ENCODE results near the gene NARS2.
A peak's percentile ranks its signal among the peaks of the same experiment; 100 is the strongest.
"Not testable (repeated sequence)": the region's sequence is repeated elsewhere in the genome, so short reads cannot be mapped to it uniquely, and the experiment has no call there.

Gene NARS2, protein sequence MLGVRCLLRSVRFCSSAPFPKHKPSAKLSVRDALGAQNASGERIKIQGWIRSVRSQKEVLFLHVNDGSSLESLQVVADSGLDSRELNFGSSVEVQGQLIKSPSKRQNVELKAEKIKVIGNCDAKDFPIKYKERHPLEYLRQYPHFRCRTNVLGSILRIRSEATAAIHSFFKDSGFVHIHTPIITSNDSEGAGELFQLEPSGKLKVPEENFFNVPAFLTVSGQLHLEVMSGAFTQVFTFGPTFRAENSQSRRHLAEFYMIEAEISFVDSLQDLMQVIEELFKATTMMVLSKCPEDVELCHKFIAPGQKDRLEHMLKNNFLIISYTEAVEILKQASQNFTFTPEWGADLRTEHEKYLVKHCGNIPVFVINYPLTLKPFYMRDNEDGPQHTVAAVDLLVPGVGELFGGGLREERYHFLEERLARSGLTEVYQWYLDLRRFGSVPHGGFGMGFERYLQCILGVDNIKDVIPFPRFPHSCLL

DNA sequence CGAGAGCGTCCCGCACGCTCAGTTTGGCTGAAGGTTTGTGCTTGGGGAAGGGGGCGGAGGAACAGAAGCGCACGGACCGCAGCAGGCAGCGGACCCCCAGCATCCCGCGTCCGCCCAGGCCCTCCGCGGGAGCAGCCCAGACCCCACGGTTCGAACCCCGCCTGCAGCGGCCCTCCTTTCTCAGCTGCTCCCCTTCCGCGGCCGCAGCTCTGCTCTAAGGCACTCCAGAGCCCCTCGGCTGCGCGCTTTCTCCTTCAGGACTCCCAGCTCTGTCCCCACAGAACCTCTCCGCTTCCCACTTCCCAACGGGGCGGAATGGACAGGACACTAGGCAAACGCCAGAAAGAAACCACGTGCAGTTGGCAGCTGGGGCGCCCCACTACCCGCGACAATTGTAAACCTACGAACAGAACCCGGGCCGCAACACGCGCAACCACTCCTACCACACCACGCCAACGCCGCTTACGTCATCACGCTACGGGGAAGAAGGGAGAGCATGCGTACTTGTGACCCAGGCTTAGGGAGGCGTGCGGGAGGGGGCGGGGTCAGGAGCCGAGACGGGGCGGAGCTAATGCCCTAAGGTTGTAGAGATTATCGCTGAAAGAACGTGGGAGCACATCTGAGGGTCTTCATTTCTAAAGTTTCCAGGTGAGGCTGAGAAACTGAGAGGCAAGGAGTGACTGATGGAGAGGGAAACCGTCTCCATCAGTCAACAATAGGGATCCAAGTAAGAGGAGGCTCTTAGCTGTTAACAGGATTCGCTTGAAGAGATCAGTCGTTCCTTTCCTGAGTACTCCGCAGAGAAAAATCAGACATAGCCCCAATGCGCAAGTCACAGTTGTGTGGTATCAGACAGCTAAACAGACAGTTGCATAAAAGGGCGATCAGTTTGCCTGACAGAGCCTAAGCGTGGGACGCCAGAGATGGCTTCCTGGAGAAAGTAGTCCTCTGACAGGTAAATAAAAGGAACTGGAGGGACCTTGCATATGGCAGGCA, at the start of gene NARS2:
NARS2 (minus strand) TSS at position 479 of the 996 bp plus-strand sequence; CDS start at position 103, 376 bp downstream.
- DNase-seq (ENCODE audit: low spot score): peak; percentile 96

DNA sequence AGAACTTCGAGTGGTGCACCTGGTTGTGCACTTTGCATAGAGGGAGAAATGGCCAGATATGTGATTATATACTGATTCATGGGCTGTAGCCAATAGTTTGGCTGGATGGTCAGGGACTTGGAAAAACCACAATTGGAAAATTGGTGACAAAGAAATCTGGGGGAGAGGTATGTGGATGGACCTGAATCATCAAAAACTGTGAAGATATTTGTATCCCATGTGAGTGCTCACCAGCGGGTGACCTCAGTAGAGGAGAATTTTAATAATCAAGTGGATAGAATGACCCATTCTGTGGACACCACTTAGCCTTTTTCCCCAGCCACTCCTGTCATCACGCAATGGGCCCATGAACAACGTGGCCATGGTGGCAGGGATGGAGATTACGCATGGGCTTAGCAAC, 48.0 kb upstream of the NARS2 start:
- DNase-seq (ENCODE audit: low spot score): no peak

DNA sequence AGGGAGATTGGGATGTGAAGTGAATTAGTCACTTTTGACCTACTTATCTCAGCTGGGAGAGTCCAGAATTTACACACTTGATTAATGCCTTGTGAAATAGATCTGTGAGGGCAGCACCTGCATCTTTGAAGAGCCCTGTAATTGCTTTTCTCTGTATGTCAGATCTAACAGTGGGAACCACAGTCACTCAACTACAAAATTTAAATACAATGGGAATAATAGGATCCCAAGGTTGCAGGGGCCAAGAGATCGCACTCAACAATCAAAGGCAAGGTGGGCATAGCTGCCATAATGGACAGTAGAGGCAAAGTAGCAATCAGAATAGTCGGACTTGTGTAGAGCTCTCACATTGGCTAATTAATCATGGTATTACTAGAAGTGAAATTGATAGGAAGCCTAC, 45.5 kb upstream of the NARS2 start:
- no peak for DNase-seq (ENCODE audit: low spot score)

DNA sequence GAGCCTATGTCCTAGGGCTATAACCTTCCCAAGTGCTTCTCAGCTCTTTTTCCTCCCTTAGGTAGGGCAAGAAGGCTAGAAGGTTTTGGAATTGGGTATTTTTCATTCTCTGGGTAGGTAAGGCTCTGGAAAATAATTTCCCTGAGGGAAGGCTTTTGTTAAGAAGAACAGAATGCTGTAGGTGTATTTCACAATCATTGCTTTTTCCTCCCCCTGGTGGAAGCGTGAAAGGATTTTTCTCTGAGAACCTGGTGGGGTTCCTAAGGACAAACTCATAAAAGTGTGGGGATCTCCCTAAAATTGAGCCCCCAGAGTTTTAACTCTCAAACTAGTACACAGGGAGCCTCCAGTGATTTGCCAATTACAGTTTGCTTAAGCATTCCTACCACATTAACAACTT, 41.1 kb upstream of the NARS2 start:
- DNase-seq (ENCODE audit: low spot score): no peak

DNA sequence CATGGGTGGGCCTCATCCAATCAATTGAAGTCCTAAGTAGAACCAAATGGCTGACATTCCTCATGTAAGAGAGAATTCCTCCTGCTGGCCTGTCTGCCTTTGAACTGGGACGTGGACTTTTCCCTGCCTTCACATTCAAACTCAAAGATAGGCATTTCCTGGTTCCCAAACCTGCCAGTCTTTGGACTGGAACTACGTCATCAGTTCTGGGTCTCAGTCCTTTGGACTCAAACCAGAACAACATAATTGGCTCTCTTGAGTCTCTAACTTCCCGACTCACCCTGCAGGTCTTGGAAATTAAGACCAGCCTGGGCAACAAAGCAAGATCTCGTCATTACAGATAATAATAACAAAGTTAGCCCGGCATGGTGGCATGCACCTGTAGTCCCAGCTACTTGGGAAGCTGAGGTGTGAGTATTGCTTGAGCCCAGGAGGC, 38.7 kb upstream of the NARS2 start:
- DNase-seq (ENCODE audit: low spot score): no peak

DNA sequence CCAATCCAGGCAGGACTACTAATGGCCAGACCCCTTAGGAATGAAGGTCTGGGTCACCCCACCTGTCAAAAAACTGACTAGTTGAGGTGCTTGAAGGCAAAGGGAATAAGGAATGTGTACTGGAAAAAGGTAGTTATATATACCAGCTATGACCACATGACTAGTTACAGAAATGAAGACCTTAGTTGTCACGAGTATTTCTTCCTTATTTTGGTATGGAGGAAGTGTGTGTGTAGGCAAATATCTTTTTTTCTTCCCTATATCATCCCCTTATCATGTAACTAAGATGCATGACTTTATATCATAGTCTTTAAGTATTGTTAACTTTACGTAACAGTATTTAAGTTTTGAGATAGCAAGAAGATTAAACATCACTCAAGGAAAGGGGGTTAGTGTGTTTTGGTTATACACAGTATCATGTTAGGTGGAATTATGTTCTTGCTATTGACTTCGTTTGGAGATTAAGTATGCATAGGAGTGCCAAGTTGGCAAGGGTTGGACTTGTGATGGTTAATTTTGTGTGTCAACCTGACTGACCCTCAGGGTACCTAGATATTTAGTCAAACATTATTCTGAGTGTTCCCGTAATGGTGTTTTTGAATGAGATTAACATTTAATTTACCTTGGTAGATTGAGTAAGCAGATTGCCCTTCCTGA, 38.2 kb upstream of the NARS2 start:
- no peak for DNase-seq (ENCODE audit: low spot score)

DNA sequence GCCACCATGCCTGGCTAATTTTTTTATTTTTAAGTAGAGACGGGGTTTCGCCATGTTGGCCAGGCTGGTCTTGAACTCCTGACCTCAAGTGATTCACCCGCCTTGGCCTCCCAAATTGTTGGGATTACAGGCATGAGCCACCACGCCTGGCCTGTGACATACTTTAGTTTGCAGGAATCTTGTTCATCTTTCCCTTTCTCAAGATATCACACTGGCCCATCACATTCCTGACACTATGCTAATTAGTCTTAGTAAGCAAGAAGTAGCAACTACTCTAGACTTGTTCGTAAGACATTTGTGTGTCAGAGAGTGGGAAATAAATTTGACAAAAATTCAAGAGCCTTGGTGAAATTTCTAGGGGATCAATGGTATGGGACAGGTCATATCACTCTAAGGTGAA, 34.7 kb upstream of the NARS2 start:
- DNase-seq (ENCODE audit: low spot score): not testable (repeated sequence)

DNA sequence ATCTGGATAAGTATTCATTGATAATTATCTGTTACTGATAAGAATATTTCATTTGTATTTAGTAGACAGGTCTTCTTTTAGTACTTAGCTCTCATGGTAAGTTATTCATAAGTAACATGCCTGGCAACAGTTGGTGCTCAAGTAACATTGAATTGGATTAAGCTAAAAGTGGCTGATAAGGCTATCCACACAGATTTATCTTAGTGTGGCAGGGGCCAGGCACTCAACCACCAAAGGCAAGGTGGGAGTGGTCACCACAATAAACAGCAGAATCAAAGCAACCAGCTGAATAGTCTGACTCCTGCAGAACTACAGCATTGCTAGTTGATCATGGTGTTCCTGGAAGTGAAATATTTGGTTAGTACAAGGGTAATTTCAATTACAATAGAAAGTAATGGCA, 33.0 kb upstream of the NARS2 start:
- DNase-seq (ENCODE audit: low spot score): no peak

DNA sequence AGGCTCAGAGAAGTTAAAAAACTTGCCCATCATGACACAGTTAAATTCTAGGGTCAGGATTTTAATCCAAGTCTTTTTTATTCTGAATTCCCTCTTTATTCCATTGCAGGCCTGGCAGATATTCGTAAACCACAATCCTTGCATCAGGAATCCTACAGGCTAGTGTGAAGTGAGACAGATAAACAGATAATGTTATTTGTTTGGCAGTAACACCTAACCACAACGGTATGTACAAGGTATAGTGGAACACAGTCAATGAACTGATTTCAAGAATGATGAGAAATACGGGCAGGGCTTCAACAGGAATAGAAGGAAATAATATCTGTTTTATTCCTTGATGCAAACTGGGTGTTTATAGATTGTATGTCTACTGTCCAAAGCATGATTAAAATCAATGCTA, 32.0 kb upstream of the NARS2 start:
- DNase-seq (ENCODE audit: low spot score): no peak

DNA sequence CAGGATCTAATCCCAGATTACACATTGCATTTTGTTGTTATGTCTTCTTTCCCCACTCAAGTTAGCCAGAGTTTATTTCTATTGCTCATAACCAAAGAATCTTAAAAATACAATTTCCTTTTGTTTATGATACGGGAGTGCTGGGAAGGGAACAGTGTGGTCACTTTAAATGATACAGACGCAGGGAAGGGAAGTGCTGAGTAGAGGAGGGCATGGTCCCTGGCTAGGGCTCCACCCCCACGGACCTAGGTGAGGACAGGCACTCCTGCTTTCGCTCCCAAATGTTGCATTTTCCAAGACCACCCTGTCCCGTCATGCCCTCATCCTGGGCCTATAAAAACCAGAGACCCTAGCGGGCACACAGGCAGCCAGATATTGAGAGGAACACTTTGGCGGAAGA, 30.6 kb upstream of the NARS2 start:
- DNase-seq (ENCODE audit: low spot score): no peak

DNA sequence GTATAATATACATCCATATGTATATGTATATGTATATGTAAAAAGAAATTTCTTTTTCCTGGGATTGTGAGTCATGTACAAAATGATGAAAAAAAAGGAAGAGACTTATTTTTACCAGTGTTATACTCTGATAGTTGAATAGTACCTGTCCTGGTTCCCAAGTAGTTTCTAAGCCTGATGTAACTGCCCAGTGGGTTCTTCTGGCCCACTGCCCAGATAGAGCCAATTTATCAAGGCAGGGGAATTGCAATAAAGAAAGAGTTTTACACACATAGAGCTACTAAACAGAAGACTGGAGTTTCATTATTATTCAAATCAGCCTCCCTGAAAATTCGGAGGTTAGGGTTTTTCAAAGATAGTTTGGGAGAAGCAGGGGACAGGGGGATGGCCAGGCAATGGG, 29.1 kb upstream of the NARS2 start:
- no peak for DNase-seq (ENCODE audit: low spot score)

DNA sequence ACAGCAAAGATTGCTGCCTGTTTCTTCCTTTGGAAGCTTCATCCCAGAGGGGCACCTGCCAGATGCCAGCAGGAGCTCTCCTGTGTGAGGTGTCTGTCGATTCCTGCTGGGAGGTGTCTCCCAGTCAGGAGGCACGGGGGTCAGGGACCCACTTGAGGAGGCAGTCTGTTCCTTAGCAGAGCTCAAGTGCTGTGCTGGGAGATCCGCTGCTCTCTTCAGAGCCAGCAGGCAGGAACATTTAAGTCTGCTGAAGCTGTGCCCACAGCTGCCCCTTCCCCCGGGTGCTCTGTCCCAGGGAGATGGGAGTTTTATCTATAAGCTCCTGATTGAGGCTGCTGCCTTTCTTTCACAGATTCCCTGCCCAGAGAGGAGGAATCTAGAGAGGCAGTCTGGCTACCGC, 28.1 kb upstream of the NARS2 start:
- not testable (repeated sequence) for DNase-seq (ENCODE audit: low spot score)

DNA sequence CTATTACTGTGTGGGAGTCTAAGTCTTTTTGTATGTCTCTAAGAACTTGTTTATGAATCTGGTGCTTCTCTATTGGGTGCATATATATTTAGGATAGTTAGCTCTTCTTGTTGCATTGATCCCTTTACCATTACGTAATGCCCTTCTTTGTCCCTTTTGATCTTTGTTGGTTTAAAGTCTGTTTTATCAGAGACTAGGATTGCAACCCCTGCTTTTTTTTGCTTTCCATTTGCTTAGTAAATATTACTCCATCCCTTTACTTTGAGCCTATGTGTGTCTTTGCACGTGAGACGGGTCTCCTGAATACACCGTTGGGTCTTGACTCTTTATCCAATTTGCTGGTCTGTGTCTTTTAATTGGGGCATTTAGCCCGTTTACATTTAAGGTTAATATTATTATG, 26.4 kb upstream of the NARS2 start:
- DNase-seq (ENCODE audit: low spot score): not testable (repeated sequence)

DNA sequence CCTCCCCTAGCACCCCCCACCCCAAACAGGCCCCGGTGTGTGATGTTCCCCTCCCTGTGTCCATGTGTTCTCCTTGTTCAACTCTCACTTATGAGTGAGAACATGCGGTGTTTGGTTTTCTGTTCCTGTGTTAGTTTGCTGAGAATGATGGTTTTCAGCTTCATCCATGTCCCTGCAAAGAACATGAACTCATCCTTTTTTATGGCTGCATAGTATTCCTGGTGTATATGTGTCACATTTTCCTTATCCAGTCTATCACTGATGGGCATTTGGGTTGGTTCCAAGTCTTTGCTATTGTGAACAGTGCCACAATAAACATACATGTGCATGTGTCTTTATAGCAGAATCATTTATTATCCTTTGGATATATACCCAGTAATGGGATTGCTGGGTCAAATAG, 22.9 kb upstream of the NARS2 start:
- not testable (repeated sequence) for DNase-seq (ENCODE audit: low spot score)

DNA sequence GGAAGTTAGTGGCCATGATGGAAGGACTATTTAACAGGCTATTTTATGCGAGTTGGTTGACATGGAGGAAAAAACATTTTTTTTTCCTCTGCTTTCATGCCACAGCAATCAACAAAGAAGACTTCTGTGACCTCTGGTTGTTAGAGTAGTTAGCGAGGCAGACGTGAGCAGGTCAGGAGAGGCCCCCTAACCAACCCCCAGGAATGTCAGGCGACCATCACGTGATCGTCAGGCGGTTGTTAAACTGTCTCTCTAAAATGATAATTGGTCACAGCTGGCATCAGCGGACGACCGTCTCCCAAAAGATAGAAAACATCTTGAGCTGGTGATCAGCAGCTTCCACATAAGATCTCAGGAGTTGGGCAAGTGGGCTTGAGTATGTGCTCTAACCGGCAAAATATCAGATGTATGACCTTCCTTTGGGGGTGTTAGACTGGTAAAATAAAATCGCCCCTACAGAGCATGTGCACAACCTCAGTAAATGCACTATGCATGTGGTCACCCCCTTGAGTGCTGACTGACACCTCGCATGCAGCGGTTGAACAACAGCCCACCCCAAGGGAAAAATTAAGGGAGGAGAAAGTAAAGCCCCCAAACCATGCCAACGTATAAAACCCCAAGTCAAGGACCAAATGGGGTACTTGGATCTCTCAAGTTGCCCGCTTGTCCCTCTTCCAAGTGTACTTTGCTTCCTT, 20.9 kb upstream of the NARS2 start:
- DNase-seq (ENCODE audit: low spot score): no peak

DNA sequence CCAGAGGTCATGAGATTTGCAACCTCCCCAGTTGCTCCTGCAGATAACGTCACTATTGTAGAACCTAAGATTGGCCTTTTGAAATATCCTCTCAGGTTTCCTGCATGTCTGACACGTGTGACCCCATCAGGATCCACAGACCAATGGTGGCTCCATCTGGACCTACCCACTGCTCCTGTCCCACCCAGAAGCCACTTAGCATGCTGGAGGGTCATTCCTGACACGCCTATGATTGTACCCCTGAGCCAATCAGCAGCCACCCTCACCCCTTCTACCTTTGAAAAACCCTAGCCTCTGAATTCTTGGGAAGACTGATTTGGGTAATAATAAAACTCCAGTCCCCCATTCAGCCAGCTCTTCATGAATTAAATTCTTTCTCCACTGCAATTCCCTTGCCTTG, 20.1 kb upstream of the NARS2 start:
- no peak for DNase-seq (ENCODE audit: low spot score)

DNA sequence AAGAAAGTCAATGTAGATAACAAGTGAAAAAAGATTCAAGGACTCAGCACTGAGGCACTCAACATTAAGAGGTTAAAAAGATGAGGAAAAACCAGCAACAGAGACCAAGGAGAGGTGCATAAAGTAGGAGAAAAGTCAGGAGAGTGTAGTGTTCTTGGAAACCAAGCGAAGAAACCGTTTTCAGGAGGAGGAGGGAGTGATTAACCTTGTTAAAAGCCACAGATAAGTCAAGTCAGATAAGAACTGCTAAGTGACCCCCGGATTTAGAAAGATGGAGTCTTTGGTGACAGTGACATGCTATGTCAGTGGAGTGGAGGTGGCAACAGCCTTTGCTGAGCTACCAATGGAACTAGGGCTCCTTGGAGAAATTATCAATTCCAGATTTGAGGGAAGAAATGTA, 13.9 kb upstream of the NARS2 start:
- no peak for DNase-seq (ENCODE audit: low spot score)

DNA sequence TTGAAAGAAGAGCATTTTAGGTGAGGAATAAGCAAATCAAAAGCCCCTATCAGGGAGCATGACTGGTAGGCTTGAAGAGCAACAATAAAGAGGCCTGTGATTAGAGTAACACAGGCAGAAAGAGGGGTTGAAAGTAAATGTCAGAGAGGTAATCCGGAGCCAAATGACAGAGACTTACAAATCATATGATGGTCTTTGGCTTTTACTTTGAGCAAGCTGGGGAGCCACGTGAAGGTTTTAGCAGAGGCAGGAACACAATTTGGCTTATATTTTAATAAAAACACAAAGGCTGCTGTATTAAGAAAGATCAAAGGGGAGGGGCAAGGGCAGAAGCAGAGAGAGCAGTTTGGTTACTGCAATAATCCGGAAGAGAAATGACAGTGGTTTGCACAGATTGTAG, 12.8 kb upstream of the NARS2 start:
- no peak for DNase-seq (ENCODE audit: low spot score)

DNA sequence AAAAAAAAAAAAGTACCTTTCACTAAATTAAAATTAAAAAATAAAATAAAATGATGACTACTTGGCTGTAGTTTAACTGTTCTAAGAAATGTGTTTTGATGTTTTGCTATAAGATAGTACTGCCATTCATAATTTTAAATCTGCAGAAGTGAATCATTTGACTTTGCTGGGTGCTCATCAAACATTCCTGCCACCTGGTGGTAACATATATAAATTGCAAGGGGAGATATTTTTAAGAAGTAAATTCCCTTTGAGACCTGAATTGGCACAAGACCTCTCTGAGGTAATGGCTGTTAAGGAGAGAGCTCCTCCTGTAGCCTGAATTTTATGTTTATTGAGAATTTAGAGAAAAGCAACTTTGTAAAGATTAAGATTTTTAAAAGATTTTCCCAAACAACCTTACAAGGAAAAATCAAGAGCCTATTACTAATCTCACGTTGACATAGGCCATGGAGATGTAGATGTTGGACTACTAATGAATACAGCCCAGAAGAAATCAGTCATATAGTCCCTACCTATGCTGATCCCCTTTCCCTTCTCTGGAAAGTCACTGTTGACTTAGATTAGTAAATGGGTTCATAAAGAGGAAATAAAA, 11.9 kb upstream of the NARS2 start:
- DNase-seq (ENCODE audit: low spot score): no peak

DNA sequence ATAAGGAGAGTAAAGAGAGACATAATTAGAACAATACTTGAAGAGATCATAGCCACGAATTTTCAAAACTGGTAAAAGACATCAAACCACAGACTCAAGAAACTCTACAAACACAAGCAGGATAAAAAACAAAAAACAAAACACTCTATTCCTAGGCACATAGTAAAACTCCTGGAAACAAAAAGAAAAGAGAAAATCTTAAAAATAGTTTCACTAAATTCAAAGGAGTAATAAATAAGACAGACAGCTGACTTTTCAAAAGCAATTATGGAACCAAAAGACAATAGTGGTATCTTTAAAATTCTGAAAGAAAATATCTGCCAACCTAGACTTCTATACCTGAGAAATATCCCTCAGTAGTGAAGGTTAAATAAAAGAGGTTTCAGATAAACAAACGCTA, 9.2 kb upstream of the NARS2 start:
- no peak for DNase-seq (ENCODE audit: low spot score)

DNA sequence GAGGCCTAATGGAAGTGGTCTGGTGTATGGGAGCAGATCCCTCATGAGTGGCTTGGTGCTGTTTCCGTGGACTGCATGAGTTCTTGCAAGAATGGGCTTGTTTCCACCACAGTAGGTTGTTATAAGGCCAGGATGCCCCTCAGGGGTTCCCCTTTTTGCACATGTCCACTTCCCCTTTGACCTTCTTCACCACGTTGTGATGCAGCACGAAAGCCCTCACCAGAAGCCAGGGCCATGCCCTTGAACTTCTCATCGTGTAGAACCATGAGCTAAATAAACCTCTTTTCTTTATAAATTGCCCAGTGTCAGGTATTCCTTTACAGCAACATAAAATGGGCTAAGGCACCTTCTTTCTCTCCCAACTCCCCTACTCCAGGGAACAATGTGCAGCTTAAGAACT, 2.8 kb upstream of the NARS2 start:
- DNase-seq (ENCODE audit: low spot score): no peak

Measured in ecto neural progenitor cell (in vitro differentiated cells).